ENCODE data around the gene CRB2.

Gene CRB2

DNA sequence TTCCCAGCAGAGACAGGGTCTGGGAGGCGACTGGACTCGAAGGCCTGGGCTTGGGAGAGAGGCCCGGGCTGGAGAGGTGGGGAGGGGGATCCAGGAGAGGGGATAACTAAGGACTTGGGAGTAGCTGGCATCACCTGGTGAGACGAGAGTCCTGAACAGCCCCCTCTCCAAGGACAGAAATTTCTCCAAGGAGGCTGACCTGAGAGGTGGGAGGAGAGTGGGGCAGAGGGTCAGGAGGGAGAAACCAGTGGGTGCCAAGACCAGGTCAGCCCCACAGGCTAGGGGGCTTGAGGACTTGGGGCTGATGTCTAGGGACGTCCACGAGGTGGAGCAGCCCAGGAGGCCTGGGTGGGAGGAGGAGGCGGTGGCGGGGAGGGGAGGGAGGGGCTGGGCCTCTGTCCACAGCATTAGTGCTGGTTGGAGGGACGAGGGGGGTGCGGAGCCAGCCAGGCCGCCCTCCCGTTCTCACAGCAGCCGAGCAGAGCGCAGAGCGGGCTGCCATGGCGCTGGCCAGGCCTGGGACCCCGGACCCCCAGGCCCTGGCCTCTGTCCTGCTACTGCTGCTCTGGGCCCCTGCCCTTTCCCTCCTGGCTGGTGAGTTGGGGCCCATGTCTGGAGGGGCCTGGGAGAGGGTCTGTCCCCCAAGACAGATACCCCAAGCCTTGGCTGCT is at the start of gene CRB2:
CRB2 (plus strand) TSS at position 437 of the 671 bp plus-strand sequence; CDS start at position 501, 64 bp downstream.
- DNase-seq (ENCODE audit: low spot score in 2 of 2) (no peak), ATAC-seq (no peak)
- Mint-ChIP-seq H3K27ac (peak within 1 kb of the TSS; percentile 76), H3K9me3 (no peaks in the 10 kb centered on the region), H3K4me3 (no peak within 1 kb of the TSS), H3K36me3 (no peaks in the 10 kb centered on the region), H3K4me1 (peaks cover 14% of the 10 kb centered on the region)

DNA sequence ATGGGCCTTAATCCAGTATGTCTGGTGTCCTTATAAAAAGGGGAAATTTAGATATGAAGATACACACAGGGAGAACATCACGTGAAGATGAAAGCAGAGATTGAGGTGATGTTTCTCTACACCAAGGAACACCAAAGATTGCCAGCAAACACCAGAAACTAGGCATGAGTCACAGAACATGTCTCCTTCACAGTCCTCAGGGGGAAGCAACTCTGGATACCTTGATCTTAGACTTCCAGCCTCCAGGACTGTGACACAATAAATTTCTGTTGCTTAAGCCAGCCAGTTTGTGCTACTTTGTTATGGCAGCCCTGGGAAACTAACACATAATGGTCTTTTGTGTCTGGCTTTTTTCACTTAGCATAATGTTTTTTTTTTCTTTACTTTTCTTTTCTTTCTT is 46.4 kb upstream of the CRB2 start:
- H3K4me3 Mint-ChIP-seq: no peak overlapping the region
- ATAC-seq (no peak), DNase-seq (ENCODE audit: low spot score in 2 of 2) (no peak)
- no peaks in the 10 kb centered on the region for H3K9me3 Mint-ChIP-seq
- H3K36me3 Mint-ChIP-seq: no peaks in the 10 kb centered on the region
- H3K4me1 Mint-ChIP-seq: peaks cover 9% of the 10 kb centered on the region
- H3K27ac Mint-ChIP-seq: no peak overlapping the region

GRCh38 chr9:123310551-123311249 is 45.3 kb upstream of the CRB2 start:
- no peaks in the 10 kb centered on the region for H3K4me1 Mint-ChIP-seq
- no peak overlapping the region for H3K4me3 Mint-ChIP-seq
- H3K9me3 Mint-ChIP-seq: no peaks in the 10 kb centered on the region
- no peaks in the 10 kb centered on the region for H3K36me3 Mint-ChIP-seq
- ATAC-seq: no peak
- no peak overlapping the region for H3K27ac Mint-ChIP-seq
- DNase-seq (ENCODE audit: low spot score in 2 of 2): no peak

- ATAC-seq (no peak), DNase-seq (ENCODE audit: low spot score in 2 of 2) (no peak)
- H3K4me1 Mint-ChIP-seq: no peaks in the 10 kb centered on the region
- H3K4me3 Mint-ChIP-seq: no peak overlapping the region
- no peaks in the 10 kb centered on the region for H3K9me3 Mint-ChIP-seq
- H3K27ac Mint-ChIP-seq: no peak overlapping the region
- H3K36me3 Mint-ChIP-seq: no peaks in the 10 kb centered on the region
These were observed 44.7 kb upstream of the CRB2 start for GRCh38 chr9:123311250-123311752.

- Mint-ChIP-seq H3K27ac (peak overlapping the region; percentile 21), H3K36me3 (no peaks in the 10 kb centered on the region), H3K4me1 (peaks cover 2% of the 10 kb centered on the region), H3K9me3 (no peaks in the 10 kb centered on the region), H3K4me3 (no peak overlapping the region)
- DNase-seq (ENCODE audit: low spot score in 2 of 2) (no peak), ATAC-seq (no peak)
These were observed 43.6 kb upstream of the CRB2 start for GRCh38 chr9:123312306-123312877.

- DNase-seq (ENCODE audit: low spot score in 2 of 2) (no peak), ATAC-seq (no peak)
- Mint-ChIP-seq H3K4me3 (no peak overlapping the region), H3K9me3 (no peaks in the 10 kb centered on the region), H3K36me3 (no peaks in the 10 kb centered on the region), H3K27ac (peak overlapping the region; percentile 69), H3K4me1 (peaks cover 25% of the 10 kb centered on the region)
These were observed 41.4 kb upstream of the CRB2 start for GRCh38 chr9:123314617-123315016.

- no peak overlapping the region for H3K4me3 Mint-ChIP-seq
- no peak overlapping the region for H3K27ac Mint-ChIP-seq
- H3K4me1 Mint-ChIP-seq: peaks cover 32% of the 10 kb centered on the region
- ATAC-seq (no peak), DNase-seq (ENCODE audit: low spot score in 2 of 2) (no peak)
- H3K9me3 Mint-ChIP-seq: no peaks in the 10 kb centered on the region
- H3K36me3 Mint-ChIP-seq: no peaks in the 10 kb centered on the region
These were observed 40.4 kb upstream of the CRB2 start for GRCh38 chr9:123315635-123316034.

- H3K27ac Mint-ChIP-seq: no peak overlapping the region
- no peaks in the 10 kb centered on the region for H3K9me3 Mint-ChIP-seq
- H3K4me3 Mint-ChIP-seq: no peak overlapping the region
- H3K36me3 Mint-ChIP-seq: no peaks in the 10 kb centered on the region
- no peak for DNase-seq (ENCODE audit: low spot score in 2 of 2)
- H3K4me1 Mint-ChIP-seq: peaks cover 33% of the 10 kb centered on the region
- ATAC-seq: no peak
These were observed 39.8 kb upstream of the CRB2 start for GRCh38 chr9:123316053-123316718.

DNA sequence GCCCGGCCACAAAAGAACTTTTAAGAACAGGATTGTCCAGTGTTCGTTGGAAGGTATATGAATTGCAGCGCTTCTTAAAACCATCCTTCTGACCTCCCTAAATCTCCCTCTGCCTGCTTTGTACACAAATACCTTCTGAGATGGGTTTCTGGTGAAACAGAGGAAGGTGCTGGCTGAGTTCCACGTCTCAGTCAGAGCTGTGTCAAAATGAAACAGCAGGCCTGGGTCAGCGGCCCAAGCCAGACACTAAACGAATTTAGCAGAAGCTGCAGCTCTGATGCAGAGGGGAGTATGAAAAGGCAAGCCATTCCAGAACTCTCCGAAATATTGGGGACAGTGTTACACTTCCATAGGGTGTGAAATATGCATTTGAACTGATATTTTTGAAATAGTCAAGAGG is 37.8 kb upstream of the CRB2 start:
- Mint-ChIP-seq H3K4me1 (peaks cover 53% of the 10 kb centered on the region), H3K4me3 (peak overlapping the region; percentile 38), H3K27ac (peak overlapping the region; percentile 65), H3K36me3 (peaks cover 1% of the 10 kb centered on the region), H3K9me3 (no peaks in the 10 kb centered on the region)
- ATAC-seq: peak; percentile 57
- peak in 1 of 2 donors; percentile 70 for DNase-seq (ENCODE audit: low spot score in 2 of 2)

DNA sequence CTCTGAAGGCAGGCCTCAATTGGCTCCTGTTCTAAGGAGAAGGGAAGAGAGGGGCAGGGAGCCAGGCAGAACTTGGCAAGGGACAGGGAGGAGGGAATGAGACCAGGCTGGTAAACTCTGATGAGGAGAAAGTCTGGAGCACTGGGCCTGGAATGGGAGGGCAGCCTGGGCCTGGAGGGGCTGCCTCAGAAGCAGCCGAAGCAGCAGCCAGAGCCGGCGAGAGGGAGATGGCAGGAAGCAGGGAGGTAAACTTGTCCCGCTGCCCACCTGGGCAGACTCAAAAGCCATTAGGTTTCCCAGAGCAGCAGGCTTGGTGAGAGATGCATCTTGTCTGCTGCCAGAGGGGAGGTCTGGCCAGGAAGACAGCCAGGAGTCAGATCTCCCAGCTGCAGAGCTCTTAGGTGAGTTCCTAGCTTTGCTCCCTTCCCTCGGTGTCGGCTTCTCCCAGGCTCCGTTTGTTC is 37.0 kb upstream of the CRB2 start:
- DNase-seq (ENCODE audit: low spot score in 2 of 2) (no peak), ATAC-seq (no peak)
- peaks cover 5% of the 10 kb centered on the region for H3K36me3 Mint-ChIP-seq
- H3K9me3 Mint-ChIP-seq: no peaks in the 10 kb centered on the region
- H3K27ac Mint-ChIP-seq: peak overlapping the region; percentile 65
- H3K4me3 Mint-ChIP-seq: no peak overlapping the region
- H3K4me1 Mint-ChIP-seq: peaks cover 57% of the 10 kb centered on the region

- Mint-ChIP-seq H3K9me3 (no peaks in the 10 kb centered on the region), H3K36me3 (peaks cover 5% of the 10 kb centered on the region), H3K4me3 (no peak overlapping the region), H3K27ac (peak overlapping the region; percentile 65), H3K4me1 (peaks cover 58% of the 10 kb centered on the region)
- ATAC-seq: no peak
- DNase-seq (ENCODE audit: low spot score in 2 of 2): no peak
These were observed 36.3 kb upstream of the CRB2 start for GRCh38 chr9:123319541-123320339.

GRCh38 chr9:123320814-123321213 is 35.2 kb upstream of the CRB2 start:
- Mint-ChIP-seq H3K9me3 (no peaks in the 10 kb centered on the region), H3K4me1 (peaks cover 65% of the 10 kb centered on the region), H3K27ac (peak overlapping the region; percentile 89), H3K36me3 (peaks cover 5% of the 10 kb centered on the region), H3K4me3 (no peak overlapping the region)
- no peak for ATAC-seq
- no peak for DNase-seq (ENCODE audit: low spot score in 2 of 2)

DNA sequence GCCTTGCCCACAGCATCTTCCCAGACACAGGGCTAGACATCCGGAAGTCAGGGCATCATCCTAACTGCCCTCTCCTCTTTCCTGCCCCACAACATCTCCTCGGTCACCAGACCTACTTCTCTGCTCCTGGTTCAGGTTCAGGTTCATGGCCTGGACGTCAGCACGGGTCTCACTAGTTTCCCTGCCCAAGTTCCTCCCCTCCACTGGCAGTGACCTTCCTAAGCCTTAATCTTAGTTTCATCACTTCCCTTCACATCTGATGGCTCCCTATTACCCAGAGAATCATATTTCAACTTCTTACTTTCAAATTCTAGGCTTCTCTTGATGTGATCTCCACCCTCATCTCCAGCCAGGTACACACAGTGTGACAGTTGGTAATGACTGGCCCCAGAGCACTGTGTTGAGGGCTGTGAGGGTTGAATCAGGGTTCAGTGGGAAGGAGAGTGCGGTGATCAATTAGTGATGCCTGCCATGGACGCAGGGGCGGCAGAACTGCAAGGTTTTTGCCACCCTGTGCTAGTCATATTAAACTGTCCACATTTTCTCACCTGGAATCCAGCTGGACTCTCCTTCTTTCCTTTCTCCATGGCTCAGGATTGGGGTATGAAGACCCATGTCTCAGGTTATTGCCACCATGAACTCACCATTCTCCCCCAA is 34.3 kb upstream of the CRB2 start:
- H3K27ac Mint-ChIP-seq: peak overlapping the region; percentile 89
- H3K9me3 Mint-ChIP-seq: no peaks in the 10 kb centered on the region
- ATAC-seq: no peak
- H3K36me3 Mint-ChIP-seq: peaks cover 5% of the 10 kb centered on the region
- H3K4me1 Mint-ChIP-seq: peaks cover 74% of the 10 kb centered on the region
- H3K4me3 Mint-ChIP-seq: peak overlapping the region; percentile 53
- DNase-seq (ENCODE audit: low spot score in 2 of 2): no peak

All from stimulated activated effector memory CD8-positive, alpha-beta T cell treated with anti-CD3 and anti-CD28 coated beads, Interleukin-12 subunit alpha, Interleukin-12 subunit beta, amount 100 ng/mL, for 72 hours (primary cell).